ENCODE results near the gene SURF2.

GRCh38 chr9:133400292-133400691 is 43.9 kb downstream of the SURF2 start:
- TF ChIP-seq CTCF (IDR thresholded peaks at IDR 0.05) (no peak), MAX (IDR thresholded peaks at IDR 0.05; ENCODE audit: low read depth) (no peak), POLR2AphosphoS5 (IDR thresholded peaks at IDR 0.05; ENCODE audit: low read depth, low read length) (no peak), JUND (IDR thresholded peaks at IDR 0.05) (no peak), YY1 (IDR thresholded peaks at IDR 0.05; ENCODE audit: low read depth) (no peak), RAD21 (IDR thresholded peaks at IDR 0.05; ENCODE audit: low read length) (no peak), REST (IDR thresholded peaks at IDR 0.05; ENCODE audit: low read depth, low read length) (no peak), PBX3 (IDR thresholded peaks at IDR 0.05) (no peak), USF2 (IDR thresholded peaks at IDR 0.05; ENCODE audit: borderline replicate concordance, low read depth, low read length) (no peak), RFX5 (IDR thresholded peaks at IDR 0.05; ENCODE audit: low read length) (no peak), EP300 (IDR thresholded peaks at IDR 0.05; ENCODE audit: borderline replicate concordance in 1 of 2, low read depth in 1 of 2, low read length in 1 of 2) (no peak), TAF1 (IDR thresholded peaks at IDR 0.05; ENCODE audit: borderline replicate concordance, low read depth, low read length) (no peak)
